Spleen (tissue), 11 donors: ENCODE results near the gene NUFIP1. TPM values are rescaled to one million over a fixed set of nuclear protein-coding genes. Genes with fewer than 3 reads are reported as not detected.

ENCODE experiments used
- polyA plus RNA-seq, 3 donors: library from polyadenylated mRNA; stranded (reverse); fragments of 200-250 nt; gene quantifications; one replicate each; pipeline ENCODE4 v1.2.1, GENCODE V29; 2013
- small RNA-seq, 4 donors: library from RNA; depleted of rRNA; stranded (forward); fragments of <200 nt; gene quantifications; one replicate each; pipeline ENCODE3, GENCODE V24; 2016
- total RNA-seq, 7 donors: library from RNA; depleted of rRNA in 3 of 7; stranded (reverse); fragments of >200 nt in 3 of 7; fragmentation: NEBNext Ultra II Directional in 4 of 7; extraction: Animal tissue kit (Norgen Biotek cat#: 25700) in 4 of 7; gene quantifications; one replicate each; pipeline versions ENCODE4 v1.1.0 to v1.2.1, GENCODE V29; 2016 to 2021
- donor health status: healthy with polysubstance abuse.
- donor health status: DM: no; HTN: no; CAD: no; lungs with moderate emphysema.
- donor health status: DM: no; HTN: no; CAD: no.
- donor health status: Bipolar disorder and iron deficiency.
- donor health status: healthy.
- donor health status: DM: no; HTN: no; CAD: no.
- donor health status: DM: yes; HTN: yes; CAD: no.

Gene NUFIP1
- total and polyA plus RNA-seq, 10 donors, result 2.1 to 4.9 (median 3.3) TPM

Small RNA genes lying within 50 kb of the gene (small RNA-seq; reads per million reads assigned to genes)
- gene RN7SL49P, result 0 to 0.06 (median 0) reads per million in 4 donors

Other genes with a start within 250 kb of the NUFIP1 start
- gene GPALPP1, start 67 bp upstream of the NUFIP1 start, total RNA-seq, result 10 to 100 TPM; 21.2 to 33.4 (median 28.8) TPM
- gene GPALPP1, start 67 bp upstream of the NUFIP1 start, polyA plus RNA-seq, result 10 to 100 TPM in 1 of 3 donors, 1 to 10 TPM in 2; 9.6 to 14.0 (median 9.8) TPM
- 10 to 100 TPM; 12.8 to 19.1 (median 16.6) TPM for gene GTF2F2, start 131.0 kb upstream of the NUFIP1 start, total RNA-seq
- 10 to 100 TPM; 11.8 to 16.8 (median 14.3) TPM for gene GTF2F2, start 131.0 kb upstream of the NUFIP1 start, polyA plus RNA-seq
- gene KCTD4, start 211.6 kb upstream of the NUFIP1 start, total RNA-seq, result not detected
- gene KCTD4, start 211.6 kb upstream of the NUFIP1 start, polyA plus RNA-seq, result under 1 TPM in 1 of 3 donors, not detected in 2; 0.10 TPM